DOHH2 (cell line): ENCODE results near the gene FERMT1.

Experiments
- H3F3A ChIP-seq: fragments of 200-600 bp; sonication (generic), shearing (Covaris generic); 2 replicates; pipeline ENCODE4 v1.6.0; 2016; ENCODE audit warnings: antibody characterized with exemption, mild to moderate bottlenecking; ENCODE audit not compliant: control insufficient read depth, insufficient read depth
- H3K27ac ChIP-seq: fragments of 200-600 bp; sonication (generic); 2 replicates; pipeline ENCODE4 v1.5.1; 2014; ENCODE audit warnings: low read depth, mild to moderate bottlenecking, low read length, moderate library complexity
- H3K27me3 ChIP-seq: fragments of 200-600 bp; sonication (generic); 2 replicates; pipeline ENCODE4 v1.6.1; 2014; ENCODE audit warnings: mild to moderate bottlenecking, low read length, mixed read lengths; ENCODE audit not compliant: control insufficient read depth
- H3K36me3 ChIP-seq: fragments of 200-600 bp; sonication (generic); 2 replicates; pipeline ENCODE4 v1.6.1; 2014; ENCODE audit warnings: mild to moderate bottlenecking, low read length, moderate library complexity, mixed read lengths; ENCODE audit not compliant: control insufficient read depth
- H3K4me1 ChIP-seq: fragments of 200-600 bp; sonication (generic); 2 replicates; pipeline ENCODE4 v1.6.1; 2014; ENCODE audit warnings: mild to moderate bottlenecking, low read length, mixed read lengths; ENCODE audit not compliant: control insufficient read depth
- H3K4me2 ChIP-seq: fragments of 200-600 bp; sonication (generic); 2 replicates; pipeline ENCODE4 v1.6.0; 2014; ENCODE audit warnings: mild to moderate bottlenecking, low read length, moderate library complexity
- H3K4me3 ChIP-seq: fragments of 200-600 bp; sonication (generic); 2 replicates; pipeline ENCODE4 v1.5.1; 2014; ENCODE audit warnings: mild to moderate bottlenecking, low read length, mixed read lengths
- H3K79me2 ChIP-seq: fragments of 200-600 bp; sonication (generic); 2 replicates; pipeline ENCODE4 v1.6.1; 2014; ENCODE audit warnings: mild to moderate bottlenecking, low read length, mixed read lengths; ENCODE audit not compliant: control insufficient read depth
- H3K9me2 ChIP-seq: fragments of 200-600 bp; sonication (generic); replicated peaks from 2 replicates; pipeline ENCODE4 v1.6.1; 2014; ENCODE audit warnings: mild to moderate bottlenecking, low read length, mixed read lengths; ENCODE audit not compliant: control insufficient read depth
- H3K9me3 ChIP-seq: fragments of 200-600 bp; sonication (generic); 2 replicates; pipeline ENCODE4 v1.6.1; 2014; ENCODE audit warnings: antibody characterized with exemption, low read length, mixed read lengths; ENCODE audit not compliant: control insufficient read depth, insufficient read depth
- H4K20me1 ChIP-seq: fragments of 200-600 bp; sonication (generic); 2 replicates; pipeline ENCODE4 v1.6.0; 2014; ENCODE audit warnings: low read depth, mild to moderate bottlenecking, antibody characterized with exemption, low read length, moderate library complexity; ENCODE audit not compliant: control insufficient read depth, insufficient read depth
- EZH2phosphoT487 ChIP-seq: fragments of 200-600 bp; sonication (generic); IDR thresholded peaks from 2 replicates; pipeline ENCODE4 v1.6.1; 2017; ENCODE audit warnings: borderline replicate concordance, mild to moderate bottlenecking, antibody characterized with exemption, low read length, moderate library complexity, mixed read lengths
- TF ChIP-seq, protein P1 (sequence below): fragments of 200-600 bp; sonication (generic); IDR thresholded peaks from one replicate; pipeline ENCODE4 v1.5.1; 2014; ENCODE audit warnings: antibody characterized with exemption, mild to moderate bottlenecking, low read depth, low read length; ENCODE audit not compliant: poor library complexity, severe bottlenecking

FERMT1 gene

DNA sequence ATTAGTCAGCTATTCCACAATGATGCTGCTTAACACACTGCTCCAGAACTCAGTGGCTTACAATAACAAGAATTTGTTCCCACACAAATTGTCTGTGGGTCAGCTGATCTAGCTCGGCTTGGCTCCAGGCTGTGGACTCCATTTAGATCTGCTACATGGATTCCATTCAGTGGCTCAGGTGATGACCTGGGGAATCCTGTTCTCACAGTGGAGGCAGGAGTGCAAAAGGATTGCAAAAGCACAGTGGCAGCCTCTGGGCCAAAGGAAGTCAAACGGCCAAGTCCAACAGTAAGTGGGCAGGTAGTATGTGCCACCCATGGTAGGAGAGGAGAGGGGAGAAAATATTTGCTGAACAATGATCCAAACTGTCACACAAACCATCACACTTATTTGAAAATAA lies 53.2 kb downstream of the FERMT1 start:
- Histone ChIP-seq H3K36me3 (no peaks in the 10 kb centered on the region), H3K27me3 (peaks cover 4% of the 10 kb centered on the region; the same call in 1 of the 2 replicates), H3K4me3 (no peak overlapping the region), H3F3A (no peaks in the 10 kb centered on the region), H3K9me2 (no peaks in the 10 kb centered on the region), H4K20me1 (no peaks in the 10 kb centered on the region), H3K4me2 (no peak overlapping the region), H3K27ac (no peak overlapping the region), H3K4me1 (no peaks in the 10 kb centered on the region), H3K79me2 (no peaks in the 10 kb centered on the region), H3K9me3 (no peaks in the 10 kb centered on the region)
- no peak for TF ChIP-seq EZH2phosphoT487
- TF ChIP-seq, protein P1, sequence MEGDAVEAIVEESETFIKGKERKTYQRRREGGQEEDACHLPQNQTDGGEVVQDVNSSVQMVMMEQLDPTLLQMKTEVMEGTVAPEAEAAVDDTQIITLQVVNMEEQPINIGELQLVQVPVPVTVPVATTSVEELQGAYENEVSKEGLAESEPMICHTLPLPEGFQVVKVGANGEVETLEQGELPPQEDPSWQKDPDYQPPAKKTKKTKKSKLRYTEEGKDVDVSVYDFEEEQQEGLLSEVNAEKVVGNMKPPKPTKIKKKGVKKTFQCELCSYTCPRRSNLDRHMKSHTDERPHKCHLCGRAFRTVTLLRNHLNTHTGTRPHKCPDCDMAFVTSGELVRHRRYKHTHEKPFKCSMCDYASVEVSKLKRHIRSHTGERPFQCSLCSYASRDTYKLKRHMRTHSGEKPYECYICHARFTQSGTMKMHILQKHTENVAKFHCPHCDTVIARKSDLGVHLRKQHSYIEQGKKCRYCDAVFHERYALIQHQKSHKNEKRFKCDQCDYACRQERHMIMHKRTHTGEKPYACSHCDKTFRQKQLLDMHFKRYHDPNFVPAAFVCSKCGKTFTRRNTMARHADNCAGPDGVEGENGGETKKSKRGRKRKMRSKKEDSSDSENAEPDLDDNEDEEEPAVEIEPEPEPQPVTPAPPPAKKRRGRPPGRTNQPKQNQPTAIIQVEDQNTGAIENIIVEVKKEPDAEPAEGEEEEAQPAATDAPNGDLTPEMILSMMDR, result no peak

DNA sequence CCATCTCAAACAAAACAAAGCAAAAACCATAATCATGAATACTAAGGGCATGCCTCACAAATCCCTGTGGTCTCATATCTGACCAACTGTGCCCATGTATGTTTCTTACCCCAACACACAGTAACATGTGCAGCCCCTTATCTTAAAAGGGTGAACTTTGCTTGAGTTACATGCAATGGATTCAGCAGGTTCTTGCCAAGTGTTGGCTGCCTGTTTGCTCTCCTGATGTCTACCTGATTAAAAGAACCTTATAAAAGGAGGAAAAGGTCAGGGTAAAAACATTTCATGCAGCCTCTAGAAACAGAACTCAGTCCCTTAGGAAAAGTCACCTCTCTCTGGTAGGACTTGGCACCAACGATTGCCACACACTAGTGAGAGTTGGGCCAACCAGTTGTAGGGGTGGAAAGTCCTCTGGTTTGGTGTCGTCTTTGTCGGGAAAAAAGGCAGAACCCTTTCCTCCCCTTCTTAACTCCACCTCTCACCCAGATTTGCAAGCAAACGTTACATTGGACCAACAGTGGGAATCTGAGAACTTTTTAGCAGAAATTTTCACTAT lies 55.0 kb downstream of the FERMT1 start:
- no peak overlapping the region for H3K4me3 ChIP-seq
- H3F3A ChIP-seq, result no peaks in the 10 kb centered on the region
- no peaks in the 10 kb centered on the region for H4K20me1 ChIP-seq
- no peak for TF ChIP-seq EZH2phosphoT487
- TF ChIP-seq, protein P1, result no peak
- no peak overlapping the region for H3K4me2 ChIP-seq
- H3K79me2 ChIP-seq, result no peaks in the 10 kb centered on the region
- peaks cover 4% of the 10 kb centered on the region; the same call in 1 of the 2 replicates for H3K27me3 ChIP-seq
- no peaks in the 10 kb centered on the region for H3K36me3 ChIP-seq
- no peaks in the 10 kb centered on the region for H3K4me1 ChIP-seq
- H3K9me3 ChIP-seq, result no peaks in the 10 kb centered on the region
- H3K27ac ChIP-seq, result no peak overlapping the region
- no peaks in the 10 kb centered on the region for H3K9me2 ChIP-seq

DNA sequence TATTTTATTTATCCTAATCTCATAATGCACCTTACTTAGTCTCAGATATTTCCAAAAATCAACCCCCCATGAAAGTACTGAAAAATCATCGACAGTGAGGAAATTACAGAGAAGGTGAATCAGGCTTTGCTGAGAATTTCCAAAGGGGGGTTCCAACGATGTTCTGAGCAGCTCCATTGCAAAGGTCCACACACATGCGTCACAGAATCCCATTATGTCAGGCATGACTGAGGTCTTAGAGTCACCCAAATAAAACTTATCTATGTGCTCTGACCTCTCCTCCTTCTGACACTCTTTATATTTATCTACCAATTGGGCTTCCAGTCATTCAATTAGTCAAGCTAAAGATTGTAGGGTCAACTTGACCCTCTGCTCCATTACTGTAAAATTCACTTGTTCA lies 56.2 kb downstream of the FERMT1 start:
- Histone ChIP-seq H3K79me2 (no peaks in the 10 kb centered on the region), H3K36me3 (no peaks in the 10 kb centered on the region), H3K27ac (no peak overlapping the region), H3K4me1 (no peaks in the 10 kb centered on the region), H4K20me1 (no peaks in the 10 kb centered on the region), H3K9me2 (no peaks in the 10 kb centered on the region), H3F3A (no peaks in the 10 kb centered on the region), H3K4me2 (no peak overlapping the region), H3K27me3 (peaks cover 6% of the 10 kb centered on the region; the same call in 1 of the 2 replicates), H3K9me3 (no peaks in the 10 kb centered on the region), H3K4me3 (no peak overlapping the region)
- TF ChIP-seq EZH2phosphoT487, result no peak
- TF ChIP-seq, protein P1, result no peak
